Adrenal gland (tissue), 12 donors: Measurements from ENCODE around the gene BATF3. TPM values are rescaled to one million over a fixed set of nuclear protein-coding genes. Genes with fewer than 3 reads are reported as not detected.

Source experiments
- DNase-seq, 7 donors: peaks; one replicate each; pipeline ENCODE4 v3.0.0-alpha.2; 2019 to 2020
- H3K27ac ChIP-seq, 5 donors: fragments of 200-600 bp; sonication (generic) in 4 of 5; 1 replicate in 3 of 5; 2 replicates in 2 of 5; pipeline versions ENCODE4 v1.5.1 to v1.8.0; 2016 to 2020; ENCODE audit warnings: mild to moderate bottlenecking in 1 of 5
- H3K27me3 ChIP-seq: fragments of 200-600 bp; 2 replicates; pipeline ENCODE4 v1.8.0; 2021
- H3K36me3 ChIP-seq, 2 donors: fragments of 200-600 bp; replicated peaks in 1 of 2; 1 replicate in 1 of 2; 2 replicates in 1 of 2; pipeline versions ENCODE4 v1.5.1 to v1.8.0; 2018 to 2022
- H3K4me1 ChIP-seq, 2 donors: fragments of 200-600 bp; replicated peaks in 1 of 2; 1 replicate in 1 of 2; 2 replicates in 1 of 2; pipeline versions ENCODE4 v1.5.1 to v1.8.0; 2018 to 2021
- H3K4me3 ChIP-seq, 4 donors: fragments of 200-600 bp; sonication (generic) in 3 of 4; one replicate each; pipeline ENCODE4 v1.5.1; 2016 to 2018
- H3K9me3 ChIP-seq, 3 donors: fragments of 200-600 bp; sonication (generic) in 1 of 3; replicated peaks in 1 of 3; 1 replicate in 2 of 3; 2 replicates in 1 of 3; pipeline versions ENCODE4 v1.5.1 to v1.8.0; 2016 to 2021
- CTCF ChIP-seq, 6 experiments: fragments of 450-650 bp in 4 of 6; fragments of 200-600 bp in 2 of 6; sonication (generic) in 1 of 6; IDR thresholded peaks; 1 replicate in 5 of 6; 2 replicates in 1 of 6; pipeline versions ENCODE4 v1.5.1 to v1.8.0; 2016 to 2021; ENCODE audit warnings: antibody characterized with exemption in 6 of 6, mild to moderate bottlenecking in 2 of 6, moderate library complexity in 1 of 6
- POLR2A ChIP-seq, 2 donors: fragments of 450-650 bp; IDR thresholded peaks; one replicate each; pipeline ENCODE4 v1.6.1; 2017; ENCODE audit warnings: antibody characterized with exemption in 2 of 2, mild to moderate bottlenecking in 2 of 2, moderate library complexity in 1 of 2
- WGBS, 4 donors: extraction: QIAGEN DNeasy Blood & Tissue Kit in 2 of 4; methylation state at CpG; one replicate each; pipeline versions ENCODE4 v1.1.5 to v1.1.7; 2013 to 2017; 5-methylcytosine and 5-hydroxymethylcytosine counted together
- intact Hi-C, 2 donors: fragments of 100-400 bp; cut with DNase I; formaldehyde crosslinking; loops; one replicate each; pipeline versions ENCODE4 v1.14.1 to v1.15.0; 2022 to 2023
- polyA plus RNA-seq, 3 donors: library from polyadenylated mRNA; stranded (reverse); fragments of 200-250 nt in 2 of 3; fragments of 350-450 nt in 1 of 3; fragmentation: Illumina TruSeq in 1 of 3; extraction: RNeasy Lipid Tissue Mini Kit (QIAGEN cat#74804) in 1 of 3; gene quantifications; one replicate each; pipeline ENCODE4 v1.2.3, GENCODE V29; 2013 to 2014
- total RNA-seq, 9 donors: library from RNA; depleted of rRNA in 4 of 9; stranded (reverse); fragments of >200 nt in 4 of 9; fragments of 120-200 nt in 1 of 9; fragmentation: NEBNext Ultra II Directional in 1 of 9; extraction: Animal tissue kit (Norgen Biotek cat#: 25700) in 1 of 9; gene quantifications; one replicate each; pipeline versions ENCODE4 v1.1.0 to v1.2.4, GENCODE V29; 2013 to 2023
- donor health status: healthy with polysubstance abuse.
- donor health status: Bipolar disorder and iron deficiency.
- donor health status: DM: yes; HTN: yes; CAD: no.
- donor health status: DM: no; HTN: no; CAD: no.
- donor health status: DM: no; HTN: no; CAD: no.
- donor health status: DM: yes; HTN: yes; CAD: no.

BATF3 gene
- total and polyA plus RNA-seq, 12 donors: 0.24 to 7.5 (median 2.8) TPM

GRCh38 chr1:212700892-212701819 lies 1.5 kb upstream of the BATF3 start:
- intact Hi-C loops: no loop called here
- no peaks in the 10 kb centered on the region for H3K9me3 ChIP-seq
- H3K4me3 ChIP-seq: peak overlapping the region in 2 of 4 donors; percentile 49 to 76
- TF ChIP-seq POLR2A (IDR thresholded peaks at IDR 0.05): no peak
- peak in 1 of 6 experiments; percentile 12 for TF ChIP-seq CTCF (IDR thresholded peaks at IDR 0.05)
- WGBS, 4 donors: 9 to 12% (median 10%) methylated on average over 21 to 27 of the region's 27 CpGs
- H3K27ac ChIP-seq: peak overlapping the region in 3 of 5 donors; percentile 21 to 82 (median 81)
- H3K4me1 ChIP-seq: peaks cover 16 to 25% of the 10 kb centered on the region in 2 donors
- H3K36me3 ChIP-seq: no peaks in the 10 kb centered on the region
- peak; percentile 38 to 75 (median 64) for DNase-seq
- H3K27me3 ChIP-seq: no peaks in the 10 kb centered on the region

GRCh38 chr1:212700223-212700891 lies 717 bp upstream of the BATF3 start:
- intact Hi-C loops: no loop called here
- no peaks in the 10 kb centered on the region for H3K27me3 ChIP-seq
- H3K4me3 ChIP-seq: peak overlapping the region in 3 of 4 donors; percentile 30 to 76 (median 49)
- 0 to 1% (median 0%) methylated on average over 4 to 56 of the region's 56 CpGs for WGBS, 4 donors
- TF ChIP-seq CTCF (IDR thresholded peaks at IDR 0.05): no peak
- peak in 1 of 2 donors; percentile 24 for TF ChIP-seq POLR2A (IDR thresholded peaks at IDR 0.05)
- peaks cover 16 to 25% of the 10 kb centered on the region in 2 donors for H3K4me1 ChIP-seq
- no peaks in the 10 kb centered on the region for H3K36me3 ChIP-seq
- no peaks in the 10 kb centered on the region for H3K9me3 ChIP-seq
- peak; percentile 26 to 65 (median 35) for DNase-seq
- H3K27ac ChIP-seq: peak overlapping the region in 4 of 5 donors; percentile 14 to 82 (median 67)

- Histone ChIP-seq H3K4me3 (peak overlapping the region in 1 of 4 donors; percentile 76), H3K27me3 (no peaks in the 10 kb centered on the region), H3K4me1 (peaks cover 16 to 25% of the 10 kb centered on the region in 2 donors), H3K9me3 (no peaks in the 10 kb centered on the region), H3K27ac (peak overlapping the region in 2 of 5 donors; percentile 81 to 82), H3K36me3 (no peaks in the 10 kb centered on the region)
- WGBS, 4 donors: 1 to 10% (median 2%) methylated on average over 2 to 42 of the region's 42 CpGs
- DNase-seq: peak; percentile 27 to 60 (median 38)
- intact Hi-C loops: no loop called here
- TF ChIP-seq CTCF (IDR thresholded peaks at IDR 0.05) (peak; percentile 12 to 46 (median 36)), POLR2A (IDR thresholded peaks at IDR 0.05) (no peak)
Measured at GRCh38 chr1:212699104-212699624, 476 bp downstream of the BATF3 start.
